22Rv1 (cell line): ENCODE results near the gene GPR176.

ENCODE experiments used
- CTCF ChIP-seq: fragments of 450-650 bp; IDR thresholded peaks from 2 replicates; pipeline ENCODE4 v1.5.1; 2017; ENCODE audit warnings: mild to moderate bottlenecking
- ZFX ChIP-seq: fragments of 450-650 bp; IDR thresholded peaks from 2 replicates; pipeline ENCODE4 v1.6.1; 2017; ENCODE audit warnings: antibody characterized with exemption, borderline replicate concordance

- TF ChIP-seq CTCF = no peak
- TF ChIP-seq ZFX = no peak
These were observed 63.7 kb downstream of the GPR176 start for GRCh38 chr15:39856357-39856756.
